ENCODE results near the gene CYP19A1.

The CYP19A1 gene

GRCh38 chr15:51240066-51240465 lies 98.3 kb downstream of the CYP19A1 start:
- Histone ChIP-seq H3K36me3 (ENCODE audit: control insufficient read depth in 2 of 2, insufficient read depth in 1 of 2, low read length in 2 of 2) (no peaks in the 10 kb centered on the region), H3K4me1 (ENCODE audit: control insufficient read depth, insufficient read depth, low read length) (peaks cover 22% of the 10 kb centered on the region), H3K9me3 (ENCODE audit: control insufficient read depth, insufficient read depth, low read depth, low read length) (no peaks in the 10 kb centered on the region), H3K27ac (ENCODE audit: extremely low read depth, low read depth, low read length) (no peak overlapping the region), H3K4me3 (ENCODE audit: low read depth, low read length) (no peak overlapping the region)
- 0 out of 2 replicates have a peak, but pooled peaks have one; percentile 22 for TF ChIP-seq ZNF335 (tag by site-specific recombination; conservative IDR thresholded peaks at IDR 0.05)
- TF ChIP-seq PRDM4 (tag by site-specific recombination; IDR thresholded peaks at IDR 0.05) = 0 out of 2 replicates have a peak, but pooled peaks have one; percentile 7
- TF ChIP-seq ZNF223 (tag by site-specific recombination; IDR thresholded peaks at IDR 0.05) = no peak
- no peak for TF ChIP-seq ZNF280C (tag by site-specific recombination; IDR thresholded peaks at IDR 0.05)
- no peak for TF ChIP-seq ZFP37 (tag by site-specific recombination; IDR thresholded peaks at IDR 0.05)
- TF ChIP-seq PRDM6 (tag by site-specific recombination; IDR thresholded peaks at IDR 0.05) = peak; percentile 68
- ChIA-PET POLR2A (no interaction called here), CTCF (interaction anchor here (0.6 to 1.7 kb wide), 3 partner anchors 46 to 163 kb away, joined by 4 to 6 read pairs (median 4); no protein-coding TSS in a partner anchor)

- POLR2A ChIA-PET = no interaction called here
- Histone ChIP-seq H3K4me3 (ENCODE audit: low read depth, low read length) (no peak overlapping the region), H3K4me1 (ENCODE audit: control insufficient read depth, insufficient read depth, low read length) (peaks cover 17% of the 10 kb centered on the region), H3K9me3 (ENCODE audit: control insufficient read depth, insufficient read depth, low read depth, low read length) (no peaks in the 10 kb centered on the region), H3K27ac (ENCODE audit: extremely low read depth, low read depth, low read length) (no peak overlapping the region), H3K36me3 (ENCODE audit: control insufficient read depth in 2 of 2, insufficient read depth in 1 of 2, low read length in 2 of 2) (no peaks in the 10 kb centered on the region)
- CTCF ChIA-PET = interaction anchor here (0.7 to 1.8 kb wide), 4 partner anchors 32 to 143 kb away, joined by 3 to 5 read pairs (median 4); no protein-coding TSS in a partner anchor
- TF ChIP-seq ZNF223 (tag by site-specific recombination; IDR thresholded peaks at IDR 0.05) (no peak), ZNF24 (tag by site-specific recombination; IDR thresholded peaks at IDR 0.05) (no peak), ZNF488 (tag by site-specific recombination; IDR thresholded peaks at IDR 0.05) (no peak), ZNF433 (tag by site-specific recombination; IDR thresholded peaks at IDR 0.05; ENCODE audit: low read depth) (no peak), ZFP37 (tag by site-specific recombination; IDR thresholded peaks at IDR 0.05) (no peak), ZXDB (tag by site-specific recombination; IDR thresholded peaks at IDR 0.05) (no peak), ZFP3 (tag by site-specific recombination; IDR thresholded peaks at IDR 0.05; ENCODE audit: low read depth) (no peak), ZSCAN18 (tag by site-specific recombination; IDR thresholded peaks at IDR 0.05) (no peak), ZNF707 (tag by site-specific recombination; IDR thresholded peaks at IDR 0.05) (no peak), ZNF544 (tag by site-specific recombination; IDR thresholded peaks at IDR 0.05) (no peak), ZNF449 (tag by site-specific recombination; IDR thresholded peaks at IDR 0.05) (no peak), ZBTB21 (tag by site-specific recombination; IDR thresholded peaks at IDR 0.05) (no peak), ZNF146 (tag by site-specific recombination; IDR thresholded peaks at IDR 0.05) (no peak), ZNF148 (tag by site-specific recombination; IDR thresholded peaks at IDR 0.05; ENCODE audit: borderline replicate concordance) (no peak)
Measured at GRCh38 chr15:51237816-51238215, 100.6 kb downstream of the CYP19A1 start.
